SIG-M5 (cell line): ENCODE measurements around the gene ACO2.

Source experiments
- DNase-seq: peaks from one replicate; lab custom pipeline; 2025; lab: John Stamatoyannopoulos, UW

Gene ACO2

GRCh38 chr22:41488596-41489385 is 19.9 kb downstream of the ACO2 start:
- no peak for DNase-seq

- DNase-seq = no peak
These were observed 22.6 kb downstream of the ACO2 start for GRCh38 chr22:41491374-41492100.

GRCh38 chr22:41498303-41498835 is 29.5 kb downstream of the ACO2 start:
- no peak for DNase-seq

GRCh38 chr22:41499624-41500280 is 30.8 kb downstream of the ACO2 start:
- no peak for DNase-seq

- DNase-seq = no peak
These were observed 31.4 kb downstream of the ACO2 start for GRCh38 chr22:41500303-41500702.

- no peak for DNase-seq
These were observed 32.3 kb downstream of the ACO2 start for GRCh38 chr22:41501209-41501608.

- DNase-seq = no peak
These were observed 35.5 kb downstream of the ACO2 start for GRCh38 chr22:41504397-41504796.

- no peak for DNase-seq
These were observed 35.9 kb downstream of the ACO2 start for GRCh38 chr22:41504816-41505215.

GRCh38 chr22:41505511-41506220 is 36.7 kb downstream of the ACO2 start:
- DNase-seq = no peak

- DNase-seq = no peak
These were observed 38.6 kb downstream of the ACO2 start for GRCh38 chr22:41507330-41508063.

- no peak for DNase-seq
These were observed 39.9 kb downstream of the ACO2 start for GRCh38 chr22:41508770-41509170.

GRCh38 chr22:41511521-41511968 is 42.6 kb downstream of the ACO2 start:
- DNase-seq = no peak

- no peak for DNase-seq
These were observed 43.7 kb downstream of the ACO2 start for GRCh38 chr22:41512421-41513194.

- DNase-seq = no peak
These were observed 44.5 kb downstream of the ACO2 start for GRCh38 chr22:41513391-41513790.

GRCh38 chr22:41516462-41516861 is 47.5 kb downstream of the ACO2 start:
- DNase-seq = no peak

GRCh38 chr22:41517172-41518047 is 48.5 kb downstream of the ACO2 start:
- no peak for DNase-seq

GRCh38 chr22:41518048-41518347 is 49.1 kb downstream of the ACO2 start:
- no peak for DNase-seq

GRCh38 chr22:41521126-41521525 is 52.2 kb downstream of the ACO2 start:
- DNase-seq = no peak

GRCh38 chr22:41522813-41523212 is 53.9 kb downstream of the ACO2 start:
- no peak for DNase-seq
